AG09319 (cell line): Measurements from ENCODE around the gene IFT20.

Experiments
- DNase-seq: peaks from one replicate; pipeline ENCODE4 v3.0.0-alpha.2; 2010; ENCODE audit warnings: low read depth; ENCODE audit errors: extremely low read depth
- TF ChIP-seq, protein P1 (sequence below): IDR thresholded peaks from 2 replicates; pipeline ENCODE4 v1.5.1; 2011; ENCODE audit warnings: low read depth, mild to moderate bottlenecking, inconsistent platforms, low read length, moderate library complexity

Gene IFT20

DNA sequence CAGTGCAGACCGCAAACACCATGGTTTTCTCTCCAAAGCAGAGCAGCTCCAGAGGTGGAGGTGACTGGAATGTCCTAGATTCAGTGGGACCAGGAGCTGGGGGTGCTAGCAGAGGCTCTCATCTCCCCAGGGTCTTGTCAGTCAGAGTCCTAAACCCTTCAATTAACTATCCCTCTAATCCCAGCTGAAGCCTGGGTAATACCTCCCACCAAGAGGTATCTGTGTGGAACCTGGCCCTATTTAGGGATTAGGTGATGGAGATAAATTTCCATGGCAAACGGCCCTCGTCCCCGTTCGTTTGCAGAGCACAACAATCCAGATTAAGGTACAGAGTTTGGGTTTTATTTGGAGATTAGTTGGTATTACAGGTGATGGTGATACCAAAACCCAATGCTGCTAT, 27.9 kb upstream of the IFT20 start:
- DNase-seq: no peak
- TF ChIP-seq, protein P1, sequence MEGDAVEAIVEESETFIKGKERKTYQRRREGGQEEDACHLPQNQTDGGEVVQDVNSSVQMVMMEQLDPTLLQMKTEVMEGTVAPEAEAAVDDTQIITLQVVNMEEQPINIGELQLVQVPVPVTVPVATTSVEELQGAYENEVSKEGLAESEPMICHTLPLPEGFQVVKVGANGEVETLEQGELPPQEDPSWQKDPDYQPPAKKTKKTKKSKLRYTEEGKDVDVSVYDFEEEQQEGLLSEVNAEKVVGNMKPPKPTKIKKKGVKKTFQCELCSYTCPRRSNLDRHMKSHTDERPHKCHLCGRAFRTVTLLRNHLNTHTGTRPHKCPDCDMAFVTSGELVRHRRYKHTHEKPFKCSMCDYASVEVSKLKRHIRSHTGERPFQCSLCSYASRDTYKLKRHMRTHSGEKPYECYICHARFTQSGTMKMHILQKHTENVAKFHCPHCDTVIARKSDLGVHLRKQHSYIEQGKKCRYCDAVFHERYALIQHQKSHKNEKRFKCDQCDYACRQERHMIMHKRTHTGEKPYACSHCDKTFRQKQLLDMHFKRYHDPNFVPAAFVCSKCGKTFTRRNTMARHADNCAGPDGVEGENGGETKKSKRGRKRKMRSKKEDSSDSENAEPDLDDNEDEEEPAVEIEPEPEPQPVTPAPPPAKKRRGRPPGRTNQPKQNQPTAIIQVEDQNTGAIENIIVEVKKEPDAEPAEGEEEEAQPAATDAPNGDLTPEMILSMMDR: no peak

DNA sequence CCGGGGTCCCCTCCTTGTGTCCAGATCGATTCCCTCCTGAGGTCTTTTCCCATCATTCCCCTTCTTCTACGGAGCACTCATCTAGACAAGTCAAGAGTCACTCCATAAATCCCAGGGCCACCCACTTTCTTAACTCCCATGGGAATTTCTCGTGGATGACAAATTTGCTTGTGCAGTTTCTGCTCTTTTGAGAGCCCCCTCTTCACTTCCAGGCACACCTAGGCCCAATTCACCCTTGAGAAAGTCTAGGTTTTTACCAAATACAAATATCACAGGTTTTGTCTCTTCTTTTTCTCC, 22.6 kb upstream of the IFT20 start:
- DNase-seq: no peak
- TF ChIP-seq, protein P1: no peak

DNA sequence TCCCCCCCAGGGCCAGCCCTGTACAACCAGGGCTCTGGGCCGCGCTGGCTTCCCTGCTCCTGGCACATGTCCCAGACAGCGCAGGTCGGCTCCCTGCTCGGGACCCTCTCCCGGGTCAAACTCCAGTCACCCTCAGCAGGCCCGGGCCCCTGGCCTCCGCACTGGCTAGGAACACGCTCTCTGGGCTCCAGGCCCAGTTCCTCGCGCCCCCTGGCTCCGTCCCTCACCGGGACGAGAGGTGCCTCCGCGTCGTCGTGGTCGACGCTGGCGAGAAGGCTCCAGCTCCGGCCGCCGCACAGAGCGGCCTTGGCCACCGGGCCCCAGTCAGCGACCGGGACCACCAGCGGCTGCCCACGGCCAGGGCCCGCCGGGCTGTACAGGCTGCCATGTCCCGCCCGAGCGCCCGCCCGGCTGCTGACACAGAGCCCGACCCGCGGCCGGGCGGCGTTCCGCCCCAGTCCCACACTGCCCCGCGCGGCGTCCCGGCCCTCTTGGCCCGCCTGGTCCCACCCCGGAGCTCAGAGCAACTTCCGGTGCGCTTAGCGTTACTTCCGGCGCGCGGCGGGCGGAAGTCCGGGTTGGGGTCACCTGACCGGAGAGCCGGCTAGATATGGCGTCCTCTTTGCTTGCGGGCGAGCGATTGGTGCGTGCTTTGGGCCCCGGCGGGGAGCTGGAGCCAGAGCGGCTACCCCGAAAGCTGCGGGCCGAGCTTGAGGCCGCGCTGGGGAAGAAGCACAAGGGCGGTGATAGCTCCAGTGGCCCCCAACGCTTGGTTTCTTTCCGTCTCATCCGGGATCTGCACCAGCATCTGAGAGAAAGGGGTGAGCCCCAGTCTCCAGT, 22.0 kb upstream of the IFT20 start, which contains the start of gene POLDIP2:
Gene POLDIP2, minus strand, starts transcription at position 467 of the 840 bp plus-strand sequence. Its CDS starts 79 bp downstream, at position 388.
- TF ChIP-seq, protein P1: no peak
- peak; percentile 83 for DNase-seq

DNA sequence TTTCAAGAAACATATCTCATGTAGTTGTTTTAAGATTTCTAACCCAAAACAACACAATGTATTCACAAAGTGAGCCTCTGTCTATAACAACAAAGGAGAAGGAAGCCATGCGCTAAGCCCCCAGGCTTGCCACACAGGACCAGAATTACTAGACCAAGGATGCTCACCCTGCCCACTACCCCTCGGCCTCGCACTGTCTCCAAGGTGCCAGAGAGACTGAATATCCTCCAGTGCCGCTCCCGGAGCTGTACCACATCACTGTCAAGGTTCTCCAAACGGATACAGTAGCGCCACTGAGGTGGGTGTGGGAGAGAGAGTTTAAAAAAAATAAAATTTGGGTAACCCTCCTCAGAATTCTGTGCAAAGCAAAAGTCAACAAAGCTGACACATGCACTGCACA, 15.0 kb upstream of the IFT20 start:
- DNase-seq: no peak
- TF ChIP-seq, protein P1: no peak

DNA sequence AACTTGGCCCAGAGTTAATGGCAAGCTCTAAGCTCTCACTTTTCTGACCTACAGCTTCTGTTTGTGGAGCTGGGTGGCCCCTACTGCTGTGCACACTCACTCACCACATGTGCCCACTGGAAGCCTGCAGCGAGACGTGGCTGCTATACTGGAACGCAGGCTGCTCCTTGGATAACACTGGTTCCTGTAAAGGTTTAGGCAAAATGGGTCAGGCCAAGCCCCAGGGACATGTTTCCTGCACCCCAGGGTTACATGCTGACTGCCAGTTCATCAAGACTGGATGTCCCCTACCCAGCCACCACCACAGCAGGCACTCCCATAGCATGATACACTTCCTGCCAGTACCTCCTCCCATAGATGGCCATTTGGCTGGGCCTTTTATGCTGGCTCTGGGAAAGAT, 13.7 kb upstream of the IFT20 start:
- DNase-seq: no peak
- TF ChIP-seq, protein P1: no peak

DNA sequence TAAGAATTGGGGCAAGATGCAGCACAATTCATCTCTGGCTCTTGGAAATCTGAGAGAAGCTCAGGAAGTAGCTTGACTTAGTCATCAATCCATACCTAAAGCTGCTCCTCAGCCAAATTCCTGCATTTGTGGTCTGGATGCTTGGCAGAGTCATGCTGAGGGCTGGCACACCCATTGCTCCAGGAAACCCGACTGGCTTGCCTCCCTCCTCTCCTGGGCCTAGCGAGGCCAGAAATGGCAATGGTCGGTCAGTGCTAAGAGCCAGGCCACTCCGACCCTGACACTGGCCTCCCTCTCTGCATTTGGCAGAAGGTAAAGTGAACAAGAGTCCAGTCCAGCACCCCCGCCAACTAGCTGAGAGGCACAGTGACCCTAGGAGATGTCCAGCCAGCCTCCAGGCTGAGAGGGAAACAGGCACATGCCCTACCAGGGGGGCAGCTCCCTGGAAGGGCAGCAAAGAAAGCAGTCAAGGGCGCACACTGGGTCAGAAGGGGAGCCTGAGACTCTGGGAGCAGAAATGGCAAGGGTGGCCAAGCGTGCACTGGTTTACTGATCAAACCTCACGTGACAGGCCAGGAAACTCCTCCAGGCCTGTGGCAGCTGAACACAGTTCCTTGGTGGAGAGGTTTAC, 12.1 kb upstream of the IFT20 start:
- DNase-seq: peak; percentile 75
- TF ChIP-seq, protein P1: no peak

DNA sequence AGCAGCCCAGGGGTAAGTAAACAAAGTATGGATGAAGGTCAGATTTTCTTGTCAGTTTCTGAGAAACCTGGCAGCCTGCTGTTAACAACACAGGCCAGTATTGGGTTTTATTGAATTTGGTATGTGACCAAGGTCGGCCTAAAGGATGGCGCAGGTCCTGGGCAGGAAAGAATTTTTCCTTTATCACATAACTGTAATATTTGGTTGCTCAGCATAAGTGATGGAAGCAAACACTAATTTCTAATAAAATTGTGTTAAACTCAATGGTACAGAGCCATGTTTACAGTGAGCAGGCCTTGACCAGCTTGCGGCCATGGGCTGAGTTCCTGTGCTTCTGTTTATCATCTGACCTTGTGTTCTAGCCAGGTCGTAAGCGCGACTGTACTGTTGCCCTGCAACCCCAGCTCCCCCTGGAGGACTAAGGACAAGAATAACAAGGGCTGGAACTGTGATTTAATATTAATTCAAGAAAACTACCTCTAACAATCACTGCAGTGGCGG, 11.5 kb upstream of the IFT20 start:
- TF ChIP-seq, protein P1: peak; percentile 39
- DNase-seq: peak; percentile 31
